ENCODE measurements around the gene CRACR2A. TPM values are rescaled to one million over a fixed set of nuclear protein-coding genes. Genes with fewer than 3 reads are reported as not detected.

CRACR2A gene
- total RNA-seq, 1 donor from 2014 or later, result 0.82 TPM

DNA sequence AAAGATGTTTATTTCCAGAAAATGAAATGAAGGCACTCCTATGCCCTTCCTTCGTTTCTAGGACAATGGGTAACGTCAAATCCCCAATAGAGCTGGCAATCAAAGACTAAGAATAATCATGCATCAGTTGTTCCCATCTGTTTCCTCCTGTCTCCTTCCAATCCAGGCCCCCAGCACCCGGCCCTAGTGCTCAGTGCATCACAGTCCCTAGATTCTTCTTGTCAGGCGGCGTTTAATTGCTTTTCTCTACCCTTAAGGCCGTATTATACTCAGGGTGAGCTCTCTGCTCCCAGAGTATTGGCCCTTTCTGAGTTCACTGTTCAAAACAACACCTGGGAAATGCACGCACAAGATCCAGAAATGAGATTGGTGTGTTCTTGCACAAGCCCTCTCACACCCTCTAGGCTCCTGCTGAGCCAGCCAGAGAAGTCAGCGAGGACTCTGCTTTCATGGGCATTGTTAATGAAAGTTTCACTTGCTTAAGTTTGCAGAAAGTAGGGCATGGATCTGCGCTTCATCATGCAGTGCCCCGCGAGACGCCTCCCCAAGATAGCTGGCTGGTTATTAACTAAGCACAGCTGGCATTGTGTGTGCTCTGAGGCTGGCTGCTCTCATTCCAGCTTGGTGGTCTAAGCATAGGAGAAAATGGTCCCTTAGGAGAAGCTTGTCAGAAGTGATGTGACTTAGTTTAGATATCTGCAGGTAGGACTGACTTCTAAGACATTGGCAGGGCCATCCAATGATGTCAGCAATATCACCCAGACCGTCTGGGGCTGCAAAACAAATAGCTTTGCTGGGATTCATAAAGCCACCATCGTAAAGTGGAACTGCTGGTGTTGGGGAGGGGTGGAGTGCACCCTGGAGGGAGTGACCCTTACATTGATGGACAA lies 28.7 kb downstream of the CRACR2A start:
- Mint-ChIP-seq H3K36me3 (ENCODE audit: low read depth) (no peaks in the 10 kb centered on the region), H3K4me3 (ENCODE audit: unreplicated experiment) (no peak overlapping the region), H3K9me3 (ENCODE audit: low read depth) (peaks cover 3% of the 10 kb centered on the region), H3K27me3 (ENCODE audit: low read depth) (peaks cover 18% of the 10 kb centered on the region), H3K4me1 (ENCODE audit: low read depth) (no peaks in the 10 kb centered on the region), H3K27ac (ENCODE audit: unreplicated experiment) (no peak overlapping the region)
- TF ChIP-seq, protein P1, sequence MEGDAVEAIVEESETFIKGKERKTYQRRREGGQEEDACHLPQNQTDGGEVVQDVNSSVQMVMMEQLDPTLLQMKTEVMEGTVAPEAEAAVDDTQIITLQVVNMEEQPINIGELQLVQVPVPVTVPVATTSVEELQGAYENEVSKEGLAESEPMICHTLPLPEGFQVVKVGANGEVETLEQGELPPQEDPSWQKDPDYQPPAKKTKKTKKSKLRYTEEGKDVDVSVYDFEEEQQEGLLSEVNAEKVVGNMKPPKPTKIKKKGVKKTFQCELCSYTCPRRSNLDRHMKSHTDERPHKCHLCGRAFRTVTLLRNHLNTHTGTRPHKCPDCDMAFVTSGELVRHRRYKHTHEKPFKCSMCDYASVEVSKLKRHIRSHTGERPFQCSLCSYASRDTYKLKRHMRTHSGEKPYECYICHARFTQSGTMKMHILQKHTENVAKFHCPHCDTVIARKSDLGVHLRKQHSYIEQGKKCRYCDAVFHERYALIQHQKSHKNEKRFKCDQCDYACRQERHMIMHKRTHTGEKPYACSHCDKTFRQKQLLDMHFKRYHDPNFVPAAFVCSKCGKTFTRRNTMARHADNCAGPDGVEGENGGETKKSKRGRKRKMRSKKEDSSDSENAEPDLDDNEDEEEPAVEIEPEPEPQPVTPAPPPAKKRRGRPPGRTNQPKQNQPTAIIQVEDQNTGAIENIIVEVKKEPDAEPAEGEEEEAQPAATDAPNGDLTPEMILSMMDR (IDR thresholded peaks at IDR 0.05), result no peak
- DNase-seq (ENCODE audit: low spot score), result no peak

DNA sequence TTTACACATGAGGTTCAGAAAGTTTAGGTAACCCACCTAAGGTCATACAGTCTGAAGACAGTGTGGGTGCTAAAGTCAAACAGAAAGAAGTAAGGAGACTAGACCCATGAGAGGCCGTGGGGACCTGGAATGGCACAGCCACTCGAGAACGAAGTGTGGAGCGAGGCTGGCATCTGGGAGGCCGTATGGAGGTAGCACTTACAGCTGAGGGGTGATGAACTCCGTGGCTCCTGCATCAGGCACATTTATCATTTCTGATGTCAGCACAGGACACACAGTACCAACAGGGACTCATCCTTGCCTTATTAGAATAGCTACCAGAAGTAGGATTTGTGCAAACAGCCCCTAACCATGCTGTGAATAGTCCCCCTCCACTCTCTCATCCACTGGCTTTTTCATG lies 30.5 kb downstream of the CRACR2A start:
- TF ChIP-seq, protein P1 (IDR thresholded peaks at IDR 0.05), result no peak
- H3K4me1 Mint-ChIP-seq (ENCODE audit: low read depth), result no peaks in the 10 kb centered on the region
- no peak for DNase-seq (ENCODE audit: low spot score)
- no peak overlapping the region for H3K27ac Mint-ChIP-seq (ENCODE audit: unreplicated experiment)
- peaks cover 3% of the 10 kb centered on the region for H3K9me3 Mint-ChIP-seq (ENCODE audit: low read depth)
- H3K4me3 Mint-ChIP-seq (ENCODE audit: unreplicated experiment), result no peak overlapping the region
- no peaks in the 10 kb centered on the region for H3K36me3 Mint-ChIP-seq (ENCODE audit: low read depth)
- H3K27me3 Mint-ChIP-seq (ENCODE audit: low read depth), result peaks cover 13% of the 10 kb centered on the region

DNA sequence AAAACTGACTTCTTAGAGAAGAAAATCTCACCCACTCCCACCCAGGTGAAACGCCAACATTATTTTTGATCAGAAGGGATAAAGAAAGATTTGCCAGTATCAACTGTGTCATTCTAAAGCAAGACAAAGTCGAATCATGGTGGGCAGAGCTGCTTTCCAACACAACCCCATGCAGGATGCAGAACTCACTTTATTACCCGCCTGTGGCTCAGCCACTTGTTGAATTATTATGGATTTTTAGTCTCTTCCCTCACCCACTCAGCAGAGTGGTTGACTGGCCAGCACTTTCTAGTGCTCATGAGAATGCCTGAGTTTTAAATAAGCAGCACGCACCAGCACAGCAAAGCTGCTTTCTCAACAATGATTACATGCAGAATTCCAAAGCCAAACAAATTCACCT lies 32.1 kb downstream of the CRACR2A start:
- H3K27me3 Mint-ChIP-seq (ENCODE audit: low read depth), result peaks cover 11% of the 10 kb centered on the region
- no peaks in the 10 kb centered on the region for H3K4me1 Mint-ChIP-seq (ENCODE audit: low read depth)
- TF ChIP-seq, protein P1 (IDR thresholded peaks at IDR 0.05), result no peak
- H3K27ac Mint-ChIP-seq (ENCODE audit: unreplicated experiment), result no peak overlapping the region
- H3K4me3 Mint-ChIP-seq (ENCODE audit: unreplicated experiment), result no peak overlapping the region
- DNase-seq (ENCODE audit: low spot score), result no peak
- H3K36me3 Mint-ChIP-seq (ENCODE audit: low read depth), result no peaks in the 10 kb centered on the region
- peaks cover 3% of the 10 kb centered on the region for H3K9me3 Mint-ChIP-seq (ENCODE audit: low read depth)

DNA sequence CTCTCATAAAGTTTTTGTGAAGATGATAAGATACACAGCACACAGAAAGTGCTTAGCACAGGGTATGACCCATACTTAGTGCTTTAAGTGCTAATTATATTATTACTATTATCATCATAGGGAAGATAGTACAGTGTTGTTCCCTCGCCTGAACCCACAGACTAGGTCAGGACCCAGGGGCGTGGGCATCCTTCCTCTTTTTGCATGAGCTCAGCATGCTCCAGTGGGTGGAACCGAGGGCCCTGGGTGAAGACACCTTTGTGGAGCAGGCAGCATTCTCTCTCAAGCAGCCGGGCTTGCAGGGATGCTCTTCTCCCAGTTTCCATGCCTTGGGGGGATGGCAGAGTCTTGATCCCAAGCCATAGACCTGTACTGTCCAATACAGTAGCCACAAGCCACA lies 34.8 kb downstream of the CRACR2A start:
- Mint-ChIP-seq H3K4me1 (ENCODE audit: low read depth) (no peaks in the 10 kb centered on the region), H3K36me3 (ENCODE audit: low read depth) (no peaks in the 10 kb centered on the region), H3K27me3 (ENCODE audit: low read depth) (peaks cover 13% of the 10 kb centered on the region), H3K27ac (ENCODE audit: unreplicated experiment) (no peak overlapping the region), H3K4me3 (ENCODE audit: unreplicated experiment) (no peak overlapping the region), H3K9me3 (ENCODE audit: low read depth) (peaks cover 3% of the 10 kb centered on the region)
- no peak for DNase-seq (ENCODE audit: low spot score)
- TF ChIP-seq, protein P1 (IDR thresholded peaks at IDR 0.05), result no peak

DNA sequence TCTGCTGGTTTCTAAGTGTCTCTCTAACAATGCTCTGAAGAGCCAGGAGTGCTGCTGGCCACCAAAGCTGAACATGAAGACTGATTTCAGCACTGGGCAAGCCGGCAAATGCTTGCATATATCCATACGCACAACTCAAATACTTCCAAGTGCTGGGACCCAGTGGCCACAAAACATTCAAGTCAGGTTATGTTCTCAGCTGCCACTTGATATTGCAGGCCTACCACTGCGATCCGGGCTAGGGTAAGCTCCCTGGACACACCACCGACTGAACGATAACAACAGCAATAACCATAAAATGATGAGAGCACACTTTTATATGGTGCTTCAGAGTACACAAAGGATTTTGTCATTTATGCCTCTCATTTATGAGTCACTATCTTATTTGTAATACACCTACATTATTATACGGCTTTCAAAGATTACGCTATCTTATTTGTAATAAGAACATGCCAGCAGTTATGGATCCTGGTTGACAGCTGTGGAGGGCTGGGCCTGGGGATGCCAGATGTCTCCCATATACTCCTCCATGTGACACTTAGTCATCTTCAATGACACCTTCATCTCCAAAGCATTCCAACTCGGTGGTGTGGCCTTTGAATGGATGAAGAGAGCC lies 35.5 kb downstream of the CRACR2A start:
- Mint-ChIP-seq H3K27me3 (ENCODE audit: low read depth) (peaks cover 13% of the 10 kb centered on the region), H3K4me3 (ENCODE audit: unreplicated experiment) (no peak overlapping the region), H3K4me1 (ENCODE audit: low read depth) (no peaks in the 10 kb centered on the region), H3K27ac (ENCODE audit: unreplicated experiment) (no peak overlapping the region), H3K36me3 (ENCODE audit: low read depth) (no peaks in the 10 kb centered on the region), H3K9me3 (ENCODE audit: low read depth) (peaks cover 3% of the 10 kb centered on the region)
- TF ChIP-seq, protein P1 (IDR thresholded peaks at IDR 0.05), result no peak
- DNase-seq (ENCODE audit: low spot score), result no peak
